ENCODE measurements around the gene IMP4. TPM values are rescaled to one million over a fixed set of nuclear protein-coding genes. Genes with fewer than 3 reads are reported as not detected.

The IMP4 gene
- total and polyA plus RNA-seq, 2 of the 13 experiments (the other 11 are each of a cell fraction or from before 2014, with no cell fraction given), result 142 to 158 TPM

GRCh38 chr2:130342533-130343275 lies at the start of gene IMP4 (continued):
- TF ChIP-seq FUBP1 (CRISPR knock-in tag; IDR thresholded peaks at IDR 0.05; ENCODE audit: borderline replicate concordance) (no peak), CAMTA2 (CRISPR knock-in tag; IDR thresholded peaks at IDR 0.05; ENCODE audit: borderline replicate concordance) (peak; percentile 84; the same call in 1 of the 2 replicates), BORCS8-MEF2B (CRISPR knock-in tag; IDR thresholded peaks at IDR 0.05) (peak; percentile 86), HDAC2 (CRISPR knock-in tag; IDR thresholded peaks at IDR 0.05) (peak; percentile 68; the same call in 1 of the 2 replicates), MTA3 (CRISPR knock-in tag; IDR thresholded peaks at IDR 0.05) (no peak), GTF3A (CRISPR knock-in tag; conservative IDR thresholded peaks at IDR 0.05) (no peak), RERE (CRISPR knock-in tag; IDR thresholded peaks at IDR 0.05; ENCODE audit: low read depth) (0 out of 2 replicates have a peak, but pooled peaks have one; percentile 36), ZNF207 (IDR thresholded peaks at IDR 0.05; ENCODE audit: borderline replicate concordance) (no peak), E2F2 (CRISPR knock-in tag; IDR thresholded peaks at IDR 0.05; ENCODE audit: borderline replicate concordance) (no peak), SNAI1 (CRISPR knock-in tag; IDR thresholded peaks at IDR 0.05; ENCODE audit: borderline replicate concordance) (peak; percentile 97; the same call in 1 of the 2 replicates), PCBP2 (optimal IDR thresholded peaks at IDR 0.05; ENCODE audit: low read depth, low read length, poor library complexity, severe bottlenecking) (peak; percentile 31), USF2 (IDR thresholded peaks at IDR 0.05; ENCODE audit: low read depth, low read length) (peak; percentile 93), USF2 (CRISPR knock-in tag; IDR thresholded peaks at IDR 0.05; ENCODE audit: borderline replicate concordance) (peak; percentile 97), GPN1 (CRISPR knock-in tag; IDR thresholded peaks at IDR 0.05; ENCODE audit: borderline replicate concordance) (no peak), NFYC (CRISPR knock-in tag; IDR thresholded peaks at IDR 0.05) (peak; percentile 81), ZNF605 (CRISPR knock-in tag; IDR thresholded peaks at IDR 0.05) (peak; percentile 93)
